A673 (cell line): ENCODE measurements around the gene OAS1. TPM values are rescaled to one million over a fixed set of nuclear protein-coding genes. Genes with fewer than 3 reads are reported as not detected.

Source experiments
- BruUV-seq: library from RNA; stranded (reverse); fragments of 400-500 nt; replicated peaks from 2 replicates; lab custom pipeline; 2021; lab: Mats Ljungman, UMichigan
- CTCF ChIA-PET: fragments of 300-600 bp; sonication (Branson Sonifier 250); formaldehyde crosslinking; loops from one replicate; lab custom pipeline; 2022; ENCODE audit warnings: antibody characterized with exemption; lab: Charles Lee
- POLR2A ChIA-PET: fragments of 300-600 bp; sonication (Branson Sonifier 250); formaldehyde crosslinking; loops from one replicate; lab custom pipeline; 2022; ENCODE audit warnings: antibody characterized with exemption; ENCODE audit not compliant: low non-redundant PET; lab: Charles Lee
- DNase-seq: peaks from one replicate; pipeline ENCODE4 v3.0.0-alpha.2; 2015; ENCODE audit warnings: low spot score
- H3K27ac ChIP-seq: fragments of 200-600 bp; sonication (generic); 2 replicates; pipeline ENCODE4 v1.5.1; 2016; ENCODE audit warnings: mixed run types, low read depth, mild to moderate bottlenecking, mixed read lengths, antibody characterized with exemption, low read length; ENCODE audit not compliant: poor library complexity, severe bottlenecking
- H3K27me3 ChIP-seq: fragments of 200-600 bp; sonication (generic); replicated peaks from 2 replicates; pipeline ENCODE4 v1.6.1; 2017; ENCODE audit warnings: mixed run types, low read depth, mild to moderate bottlenecking, mixed read lengths, antibody characterized with exemption, low read length; ENCODE audit not compliant: insufficient read depth, poor library complexity
- H3K36me3 ChIP-seq: fragments of 200-600 bp; sonication (generic); 2 replicates; pipeline ENCODE4 v1.6.1; 2016; ENCODE audit warnings: mixed run types, mild to moderate bottlenecking, mixed read lengths, antibody characterized with exemption, low read length; ENCODE audit not compliant: insufficient read depth, poor library complexity, severe bottlenecking
- H3K4me1 ChIP-seq: fragments of 200-600 bp; sonication (generic); 2 replicates; pipeline ENCODE4 v1.6.1; 2017; ENCODE audit warnings: mixed run types, mild to moderate bottlenecking, mixed read lengths, antibody characterized with exemption, low read length; ENCODE audit not compliant: insufficient read depth, poor library complexity, severe bottlenecking
- H3K4me3 ChIP-seq: fragments of 200-600 bp; sonication (generic); 2 replicates; pipeline ENCODE4 v1.5.1; 2016; ENCODE audit warnings: low read depth, mixed run types, mild to moderate bottlenecking, mixed read lengths, low read length; ENCODE audit not compliant: poor library complexity, severe bottlenecking
- H3K9me3 ChIP-seq: fragments of 200-600 bp; sonication (generic); 2 replicates; pipeline ENCODE4 v1.6.1; 2016; ENCODE audit warnings: mixed run types, low read depth, mild to moderate bottlenecking, mixed read lengths, antibody characterized with exemption, low read length; ENCODE audit not compliant: poor library complexity, severe bottlenecking
- CTCF ChIP-seq: fragments of 300-800, 200-600 bp; sonication (generic); conservative IDR thresholded peaks from 2 replicates; pipeline ENCODE4 v1.5.1; 2017; ENCODE audit warnings: low read depth, mild to moderate bottlenecking, antibody characterized with exemption, low read length, moderate library complexity, mixed read lengths
- EZH2 ChIP-seq: fragments of 200-600 bp; sonication (generic); IDR thresholded peaks from 2 replicates; pipeline ENCODE4 v1.6.1; 2017; ENCODE audit warnings: borderline replicate concordance, low read depth, mild to moderate bottlenecking, mixed read lengths, antibody characterized with exemption, low read length; ENCODE audit not compliant: poor library complexity, severe bottlenecking
- intact Hi-C: fragments of 100-400 bp; cut with micrococcal nuclease; formaldehyde crosslinking; loops from one replicate; pipeline ENCODE4 v1.10.0; 2022; ENCODE audit not compliant: unreplicated experiment
- total RNA-seq: library from RNA; stranded (reverse); gene quantifications from 2 replicates; pipeline ENCODE4 v1.2.3, GENCODE V29; 2021

OAS1 gene
- total RNA-seq, 1 experiment from 2014 or later, result 12.4 TPM

DNA sequence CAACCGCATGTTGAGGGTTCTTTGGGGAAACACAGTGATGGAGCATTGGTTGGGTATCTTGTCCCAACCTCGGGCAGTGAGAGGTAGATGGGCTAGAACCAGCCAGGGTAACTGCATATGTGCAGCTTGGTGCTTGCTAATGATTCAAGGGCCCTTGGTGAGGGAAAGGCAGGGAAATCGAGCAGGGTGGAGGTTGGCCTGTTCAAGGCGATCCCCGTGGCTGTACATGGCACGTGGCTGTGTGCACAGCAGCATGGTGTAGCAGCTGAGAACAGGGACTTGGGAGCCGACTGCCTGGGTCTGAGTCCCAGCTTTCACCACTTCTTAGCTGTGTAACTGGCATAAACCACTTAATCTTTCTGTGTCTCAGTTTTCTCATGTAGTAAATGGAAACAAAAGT, 45.5 kb upstream of the OAS1 start:
- no TSS peak for BruUV-seq
- no peak for TF ChIP-seq EZH2
- no peak for TF ChIP-seq CTCF
- Histone ChIP-seq H3K4me3 (no peak overlapping the region), H3K27me3 (no peaks in the 10 kb centered on the region), H3K4me1 (no peaks in the 10 kb centered on the region), H3K36me3 (no peaks in the 10 kb centered on the region), H3K27ac (no peak overlapping the region), H3K9me3 (no peaks in the 10 kb centered on the region)
- CTCF ChIA-PET, result no interaction called here
- no peak for DNase-seq
- POLR2A ChIA-PET, result no interaction called here
- intact Hi-C loops, result no loop called here

- no peak for DNase-seq
- H3K4me1 ChIP-seq, result no peaks in the 10 kb centered on the region
- no peaks in the 10 kb centered on the region for H3K36me3 ChIP-seq
- CTCF ChIA-PET, result no interaction called here
- no peaks in the 10 kb centered on the region for H3K27me3 ChIP-seq
- POLR2A ChIA-PET, result no interaction called here
- no peak overlapping the region for H3K27ac ChIP-seq
- no TSS peak for BruUV-seq
- intact Hi-C loops, result no loop called here
- H3K9me3 ChIP-seq, result no peaks in the 10 kb centered on the region
- H3K4me3 ChIP-seq, result no peak overlapping the region
- TF ChIP-seq CTCF (no peak), EZH2 (no peak)
These were observed 44.0 kb upstream of the OAS1 start for GRCh38 chr12:112862636-112863290.

- Histone ChIP-seq H3K4me1 (no peaks in the 10 kb centered on the region), H3K4me3 (no peak overlapping the region), H3K9me3 (no peaks in the 10 kb centered on the region), H3K36me3 (no peaks in the 10 kb centered on the region), H3K27me3 (no peaks in the 10 kb centered on the region), H3K27ac (no peak overlapping the region)
- BruUV-seq, result no TSS peak
- DNase-seq, result no peak
- intact Hi-C loops, result no loop called here
- TF ChIP-seq CTCF (no peak), EZH2 (no peak)
- ChIA-PET CTCF (no interaction called here), POLR2A (no interaction called here)
These were observed 38.2 kb upstream of the OAS1 start for GRCh38 chr12:112868459-112869041.
